Psoas muscle (tissue), 8 donors: ENCODE data around the gene MAPK13. TPM values are rescaled to one million over a fixed set of nuclear protein-coding genes. Genes with fewer than 3 reads are reported as not detected.
"Not testable (repeated sequence)": the region's sequence is repeated elsewhere in the genome, so short reads cannot be mapped to it uniquely, and the experiment has no call there.

Experiments
- ATAC-seq, 4 donors: fragments of 200-7000 bp; cut with Tn5 transposase; one replicate each; pipeline ENCODE4 v1.9.1; 2020; ENCODE audit warnings: moderate library complexity in 3 of 4, mild to moderate bottlenecking in 2 of 4
- DNase-seq, 2 donors: peaks; one replicate each; pipeline ENCODE4 v3.0.0-alpha.2; 2020
- H3K27ac ChIP-seq: fragments of 200-600 bp; one replicate; pipeline ENCODE4 v1.8.0; 2022
- H3K27me3 ChIP-seq, 3 donors: fragments of 200-600 bp in 1 of 3; one replicate each; pipeline versions ENCODE4 v1.6.1 to v1.8.0; 2013 to 2022; ENCODE audit warnings: low read length in 2 of 3, mild to moderate bottlenecking in 2 of 3, moderate library complexity in 1 of 3; ENCODE audit not compliant: insufficient read depth in 3 of 3
- H3K36me3 ChIP-seq, 2 donors: fragments of 200-600 bp in 1 of 2; one replicate each; pipeline versions ENCODE4 v1.6.1 to v1.8.0; 2013 to 2022; ENCODE audit warnings: low read depth in 1 of 2, mild to moderate bottlenecking in 1 of 2, moderate library complexity in 1 of 2; ENCODE audit not compliant: insufficient read depth in 1 of 2
- H3K4me1 ChIP-seq: fragments of 200-600 bp; one replicate; pipeline ENCODE4 v1.8.0; 2022
- H3K4me3 ChIP-seq: fragments of 200-600 bp; one replicate; pipeline ENCODE4 v1.8.0; 2022; ENCODE audit warnings: mild to moderate bottlenecking
- H3K9me3 ChIP-seq: fragments of 200-600 bp; one replicate; pipeline ENCODE4 v1.8.0; 2022
- WGBS, 3 donors: extraction: QIAGEN DNeasy Blood & Tissue Kit; methylation state at CpG; one replicate each; pipeline versions ENCODE4 v1.1.6 to v1.1.7; 2013; 5-methylcytosine and 5-hydroxymethylcytosine counted together
- intact Hi-C, 2 donors: fragments of 100-400 bp; cut with DNase I; formaldehyde crosslinking; loops; one replicate each; pipeline versions ENCODE4 v1.11.0 to v1.14.2; 2022
- polyA plus RNA-seq, 3 donors: library from polyadenylated mRNA; stranded (reverse); fragments of 200-250 nt; gene quantifications; one replicate each; pipeline ENCODE4 v1.2.3, GENCODE V29; 2013
- total RNA-seq, 4 donors: library from RNA; stranded (reverse); fragmentation: NEBNext Ultra II Directional in 2 of 4; extraction: Animal tissue kit (Norgen Biotek cat#: 25700) in 2 of 4; gene quantifications; one replicate each; pipeline versions ENCODE4 v1.2.1 to v1.2.4, GENCODE V29; 2021 to 2023
- TF ChIP-seq, protein P1 (sequence below): fragments of 200-600 bp; IDR thresholded peaks from one replicate; pipeline ENCODE4 v1.8.0; 2022; ENCODE audit warnings: antibody characterized with exemption
- donor health status: healthy with polysubstance abuse.
- donor health status: DM: no; HTN: no; CAD: no; lungs with moderate emphysema.
- donor health status: Bipolar disorder and iron deficiency.
- donor health status: healthy.
- donor health status: DM: yes; HTN: yes; CAD: no.
- donor health status: DM: no; HTN: no; CAD: no.
- donor health status: DM: no; HTN: no; CAD: no.
- donor health status: DM: yes; HTN: yes; CAD: no.

The MAPK13 gene
- total and polyA plus RNA-seq, 7 donors: 0.49 to 4.0 (median 1.6) TPM

- H3K4me1 ChIP-seq: peaks cover 3% of the 10 kb centered on the region
- DNase-seq (peak; percentile 72), ATAC-seq (peak; percentile 43 to 67 (median 65))
- H3K4me3 ChIP-seq: no peak overlapping the region
- no peaks in the 10 kb centered on the region for H3K9me3 ChIP-seq
- TF ChIP-seq, protein P1, sequence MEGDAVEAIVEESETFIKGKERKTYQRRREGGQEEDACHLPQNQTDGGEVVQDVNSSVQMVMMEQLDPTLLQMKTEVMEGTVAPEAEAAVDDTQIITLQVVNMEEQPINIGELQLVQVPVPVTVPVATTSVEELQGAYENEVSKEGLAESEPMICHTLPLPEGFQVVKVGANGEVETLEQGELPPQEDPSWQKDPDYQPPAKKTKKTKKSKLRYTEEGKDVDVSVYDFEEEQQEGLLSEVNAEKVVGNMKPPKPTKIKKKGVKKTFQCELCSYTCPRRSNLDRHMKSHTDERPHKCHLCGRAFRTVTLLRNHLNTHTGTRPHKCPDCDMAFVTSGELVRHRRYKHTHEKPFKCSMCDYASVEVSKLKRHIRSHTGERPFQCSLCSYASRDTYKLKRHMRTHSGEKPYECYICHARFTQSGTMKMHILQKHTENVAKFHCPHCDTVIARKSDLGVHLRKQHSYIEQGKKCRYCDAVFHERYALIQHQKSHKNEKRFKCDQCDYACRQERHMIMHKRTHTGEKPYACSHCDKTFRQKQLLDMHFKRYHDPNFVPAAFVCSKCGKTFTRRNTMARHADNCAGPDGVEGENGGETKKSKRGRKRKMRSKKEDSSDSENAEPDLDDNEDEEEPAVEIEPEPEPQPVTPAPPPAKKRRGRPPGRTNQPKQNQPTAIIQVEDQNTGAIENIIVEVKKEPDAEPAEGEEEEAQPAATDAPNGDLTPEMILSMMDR: no peak
- H3K36me3 ChIP-seq: no peaks in the 10 kb centered on the region
- H3K27ac ChIP-seq: no peak overlapping the region
- peaks cover 0 to 22% (median 4%) of the 10 kb centered on the region in 3 donors for H3K27me3 ChIP-seq
- WGBS, 3 donors: 75 to 81% (median 77%) methylated on average over 8 of the region's 8 CpGs
- intact Hi-C loops: loop anchor here in 1 of 2 donors (10.0 kb wide), 1 partner anchor 237 kb away; no protein-coding TSS in a partner anchor
Measured at GRCh38 chr6:36127462-36128016, 2.8 kb upstream of the MAPK13 start.

DNA sequence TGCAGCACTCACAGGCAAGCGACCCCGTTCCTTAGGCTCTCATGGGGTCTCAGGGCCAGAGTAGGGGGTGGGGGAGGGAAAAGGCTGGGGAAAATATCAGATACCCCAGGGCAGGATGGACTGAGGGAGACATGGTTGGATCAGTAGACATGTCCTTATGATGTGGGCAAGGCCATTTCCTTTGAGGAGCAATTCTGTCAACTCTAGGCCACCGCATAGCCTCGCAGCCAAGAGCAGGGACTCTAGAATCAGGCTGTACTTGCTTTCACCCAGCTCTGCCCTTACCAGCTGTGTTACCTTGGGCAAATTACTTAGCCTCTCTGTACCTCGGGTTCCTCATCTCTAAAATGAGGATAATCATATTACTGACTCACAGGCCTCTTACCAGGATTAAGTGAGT is 2.2 kb upstream of the MAPK13 start:
- peaks cover 0 to 22% (median 4%) of the 10 kb centered on the region in 3 donors for H3K27me3 ChIP-seq
- H3K9me3 ChIP-seq: no peaks in the 10 kb centered on the region
- H3K36me3 ChIP-seq: no peaks in the 10 kb centered on the region
- 87 to 91% (median 87%) methylated on average over 5 of the region's 5 CpGs for WGBS, 3 donors
- ATAC-seq (no peak), DNase-seq (no peak)
- no peak overlapping the region for H3K27ac ChIP-seq
- H3K4me3 ChIP-seq: no peak overlapping the region
- TF ChIP-seq, protein P1: no peak
- peaks cover 3% of the 10 kb centered on the region for H3K4me1 ChIP-seq
- intact Hi-C loops: loop anchor here in 1 of 2 donors (10.0 kb wide), 1 partner anchor 237 kb away; no protein-coding TSS in a partner anchor

DNA sequence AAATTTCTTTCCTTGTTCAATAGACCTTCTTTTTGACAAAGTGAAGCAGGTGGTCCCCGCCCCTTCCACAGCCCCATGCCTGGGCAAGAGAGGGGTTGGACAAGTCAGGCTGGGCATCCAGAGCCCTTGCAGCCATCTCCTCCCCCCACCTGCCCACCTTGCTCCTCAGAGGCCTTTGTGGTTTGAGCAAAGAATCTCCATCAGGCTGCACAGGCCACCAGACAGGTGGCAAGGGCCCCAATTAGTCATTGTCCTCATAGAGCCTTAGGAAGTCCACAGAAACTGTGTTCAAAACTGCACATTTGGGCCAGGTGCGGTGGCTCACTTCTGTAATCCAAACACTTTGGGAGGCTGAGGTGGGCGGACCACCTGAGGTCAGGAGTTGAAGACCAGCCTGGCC is 1.5 kb upstream of the MAPK13 start:
- TF ChIP-seq, protein P1: no peak
- Histone ChIP-seq H3K4me3 (no peak overlapping the region), H3K9me3 (no peaks in the 10 kb centered on the region), H3K4me1 (peaks cover 3% of the 10 kb centered on the region), H3K27ac (no peak overlapping the region), H3K36me3 (no peaks in the 10 kb centered on the region), H3K27me3 (peaks cover 0 to 22% (median 4%) of the 10 kb centered on the region in 3 donors)
- no peak for DNase-seq
- intact Hi-C loops: loop anchor here in 1 of 2 donors (10.0 kb wide), 1 partner anchor 236 kb away; no protein-coding TSS in a partner anchor
- no peak for ATAC-seq
- 92 to 98% (median 97%) methylated on average over 3 of the region's 3 CpGs for WGBS, 3 donors

GRCh38 chr6:36129334-36129733 is 979 bp upstream of the MAPK13 start:
- DNase-seq, H3K27ac ChIP-seq, H3K36me3 ChIP-seq, H3K4me3 ChIP-seq, ATAC-seq, H3K9me3 ChIP-seq, H3K4me1 ChIP-seq: not testable (repeated sequence)
- peaks cover 0 to 22% (median 4%) of the 10 kb centered on the region in 3 donors for H3K27me3 ChIP-seq
- intact Hi-C loops: loop anchor here in 1 of 2 donors (10.0 kb wide), 1 partner anchor 235 kb away; no protein-coding TSS in a partner anchor
- 95 to 97% (median 96%) methylated on average over 16 of the region's 16 CpGs for WGBS, 3 donors

DNA sequence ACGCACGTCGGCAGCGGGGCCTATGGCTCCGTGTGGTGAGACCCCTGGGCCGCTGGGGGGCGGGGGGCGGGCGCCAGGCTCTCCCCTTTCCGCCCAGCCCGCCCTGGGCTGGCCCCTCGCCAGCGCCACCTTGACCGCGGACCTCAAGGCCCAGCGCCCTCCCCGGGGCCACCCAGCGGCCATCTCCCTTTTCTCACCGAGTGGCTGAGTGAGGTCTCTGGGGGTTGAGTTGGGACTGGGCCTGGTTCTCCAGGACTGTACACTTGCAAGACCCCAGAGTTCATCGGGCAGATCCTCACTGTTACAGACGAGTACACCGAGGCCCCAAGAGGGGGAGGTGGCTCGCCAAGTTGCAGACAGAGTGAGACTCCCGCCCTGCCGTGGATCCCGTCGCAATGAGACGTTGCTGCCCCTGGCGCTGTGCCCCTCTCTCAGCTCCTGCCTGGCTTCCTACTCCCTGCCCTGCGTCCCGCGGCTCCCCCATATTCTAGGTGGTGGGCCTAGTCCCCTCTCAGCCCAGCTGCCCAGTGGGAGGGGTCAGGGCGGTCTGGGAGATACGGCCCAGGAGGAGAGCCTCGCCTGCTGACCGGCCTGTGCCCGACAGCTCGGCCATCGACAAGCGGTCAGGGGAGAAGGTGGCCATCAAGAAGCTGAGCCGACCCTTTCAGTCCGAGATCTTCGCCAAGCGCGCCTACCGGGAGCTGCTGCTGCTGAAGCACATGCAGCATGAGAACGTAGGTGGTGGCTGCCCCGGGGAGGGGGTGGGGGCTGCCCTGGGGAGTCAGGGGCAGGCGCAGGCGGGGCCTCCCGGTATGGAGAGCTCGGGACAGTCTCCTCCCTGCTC is 576 bp downstream of the MAPK13 start:
- H3K27me3 ChIP-seq: peaks cover 0 to 22% (median 4%) of the 10 kb centered on the region in 3 donors
- H3K9me3 ChIP-seq: no peaks in the 10 kb centered on the region
- peak; percentile 58 to 71 for DNase-seq
- TF ChIP-seq, protein P1: no peak
- no peak overlapping the region for H3K27ac ChIP-seq
- peak overlapping the region; percentile 62 for H3K4me3 ChIP-seq
- intact Hi-C loops: no loop called here
- no peaks in the 10 kb centered on the region for H3K36me3 ChIP-seq
- WGBS, 3 donors: 36 to 49% (median 42%) methylated on average over 41 to 52 of the region's 52 CpGs
- ATAC-seq: peak in 3 of 4 donors; percentile 23 to 39 (median 26)
- H3K4me1 ChIP-seq: peaks cover 3% of the 10 kb centered on the region
